Hepatocyte (in vitro differentiated cells): ENCODE data around the gene CD55. TPM values are rescaled to one million over a fixed set of nuclear protein-coding genes. Genes with fewer than 3 reads are reported as not detected.

Experiments used
- DNase-seq: peaks from one replicate; pipeline ENCODE4 v3.0.0-alpha.2; 2016; ENCODE audit warnings: low spot score
- H2AFZ ChIP-seq: fragments of 200-600 bp; sonication (generic); 2 replicates; pipeline ENCODE4 v1.6.0; 2016; ENCODE audit warnings: antibody characterized with exemption, mild to moderate bottlenecking
- H3K27ac ChIP-seq: fragments of 200-600 bp; sonication (generic); 2 replicates; pipeline ENCODE4 v1.5.1; 2016; ENCODE audit warnings: mild to moderate bottlenecking
- H3K27me3 ChIP-seq: fragments of 200-600 bp; sonication (generic); 2 replicates; pipeline ENCODE4 v1.6.1; 2016
- H3K36me3 ChIP-seq: fragments of 200-600 bp; sonication (generic); replicated peaks from 2 replicates; pipeline ENCODE4 v1.5.1; 2016; ENCODE audit warnings: low read depth; ENCODE audit not compliant: insufficient read depth
- H3K4me1 ChIP-seq: fragments of 200-600 bp; sonication (generic); 2 replicates; pipeline ENCODE4 v1.5.1; 2016; ENCODE audit warnings: mild to moderate bottlenecking, moderate library complexity; ENCODE audit not compliant: insufficient read depth
- H3K4me2 ChIP-seq: fragments of 200-600 bp; sonication (generic); 2 replicates; pipeline ENCODE4 v1.6.0; 2016
- H3K4me3 ChIP-seq: fragments of 200-600 bp; sonication (generic); 2 replicates; pipeline ENCODE4 v1.5.1; 2016; ENCODE audit warnings: mild to moderate bottlenecking
- H3K79me2 ChIP-seq: fragments of 200-600 bp; sonication (generic); 2 replicates; pipeline ENCODE4 v1.6.0; 2017; ENCODE audit warnings: mild to moderate bottlenecking
- H3K9me2 ChIP-seq: fragments of 200-600 bp; sonication (generic); replicated peaks from 2 replicates; pipeline ENCODE4 v1.6.0; 2017; ENCODE audit warnings: mild to moderate bottlenecking; ENCODE audit not compliant: insufficient read depth
- H3K9me3 ChIP-seq: fragments of 200-600 bp; sonication (generic); 2 replicates; pipeline ENCODE4 v1.5.1; 2016; ENCODE audit warnings: low read depth, mild to moderate bottlenecking
- H4K20me1 ChIP-seq: fragments of 200-600 bp; sonication (generic); 2 replicates; pipeline ENCODE4 v1.6.0; 2016; ENCODE audit warnings: mild to moderate bottlenecking; ENCODE audit not compliant: insufficient read depth, poor library complexity, severe bottlenecking
- CTCF ChIP-seq: fragments of 200-600 bp; sonication (generic); IDR thresholded peaks from 2 replicates; pipeline ENCODE4 v1.5.1; 2016; ENCODE audit warnings: antibody characterized with exemption, mild to moderate bottlenecking; ENCODE audit not compliant: poor library complexity
- EZH2 ChIP-seq: fragments of 200-600 bp; sonication (generic); IDR thresholded peaks from 2 replicates; pipeline ENCODE4 v1.6.1; 2016; ENCODE audit warnings: antibody characterized with exemption, mild to moderate bottlenecking, borderline replicate concordance
- EZH2phosphoT487 ChIP-seq: fragments of 200-600 bp; sonication (generic); IDR thresholded peaks from one replicate; pipeline ENCODE4 v1.6.1; 2018; ENCODE audit warnings: antibody characterized with exemption, mild to moderate bottlenecking, low read depth, moderate library complexity; ENCODE audit not compliant: unreplicated experiment, severe bottlenecking
- WGBS: methylation state at CpG from one replicate; pipeline ENCODE4 v1.1.6; 2016; ENCODE audit warnings: low lambda C conversion rate; ENCODE audit errors: missing lambda C conversion rate; 5-methylcytosine and 5-hydroxymethylcytosine counted together
- polyA plus RNA-seq: library from polyadenylated mRNA; unstranded; fragments of >200 nt; fragmentation: Nextera tagmentation; extraction: Ambion mirVana; gene quantifications from 2 replicates; pipeline ENCODE4 v1.2.1, GENCODE V29; 2016
- total RNA-seq: library from RNA; depleted of rRNA; stranded (reverse); fragments of >200 nt; gene quantifications from 2 replicates; pipeline ENCODE4 v1.2.3, GENCODE V29; 2014

CD55 gene
- total and polyA plus RNA-seq, 2 experiments from 2014 or later = 41.1 to 57.5 TPM

- no peak overlapping the region for H3K27ac ChIP-seq
- H3K9me3 ChIP-seq = peaks cover 1% of the 10 kb centered on the region
- no peak for DNase-seq
- peaks cover under 1% of the 10 kb centered on the region for H3K79me2 ChIP-seq
- H3K27me3 ChIP-seq = no peaks in the 10 kb centered on the region
- H2AFZ ChIP-seq = no peak overlapping the region
- no peaks in the 10 kb centered on the region for H3K36me3 ChIP-seq
- H3K4me2 ChIP-seq = no peak overlapping the region
- no peak for TF ChIP-seq EZH2phosphoT487
- TF ChIP-seq EZH2 = no peak
- no peak for TF ChIP-seq CTCF
- H3K4me3 ChIP-seq = no peak overlapping the region
- no peaks in the 10 kb centered on the region for H4K20me1 ChIP-seq
- no peaks in the 10 kb centered on the region for H3K9me2 ChIP-seq
- H3K4me1 ChIP-seq = no peaks in the 10 kb centered on the region
Observed at GRCh38 chr1:207343675-207344074, 22.2 kb downstream of the CD55 start.

GRCh38 chr1:207344221-207344620 is 22.7 kb downstream of the CD55 start:
- 96% methylated on average over 2 of the region's 2 CpGs for WGBS
- no peak overlapping the region for H3K27ac ChIP-seq
- H3K36me3 ChIP-seq = no peaks in the 10 kb centered on the region
- H3K79me2 ChIP-seq = peaks cover 3% of the 10 kb centered on the region
- H2AFZ ChIP-seq = no peak overlapping the region
- H4K20me1 ChIP-seq = no peaks in the 10 kb centered on the region
- no peaks in the 10 kb centered on the region for H3K4me1 ChIP-seq
- no peak overlapping the region for H3K4me3 ChIP-seq
- TF ChIP-seq CTCF = no peak
- TF ChIP-seq EZH2phosphoT487 = no peak
- TF ChIP-seq EZH2 = no peak
- no peaks in the 10 kb centered on the region for H3K27me3 ChIP-seq
- no peaks in the 10 kb centered on the region for H3K9me2 ChIP-seq
- H3K9me3 ChIP-seq = peaks cover 6% of the 10 kb centered on the region
- H3K4me2 ChIP-seq = no peak overlapping the region
- DNase-seq = no peak

GRCh38 chr1:207345644-207346477 is 24.4 kb downstream of the CD55 start:
- Histone ChIP-seq H3K27me3 (no peaks in the 10 kb centered on the region), H3K9me2 (no peaks in the 10 kb centered on the region), H2AFZ (no peak overlapping the region), H3K9me3 (peaks cover 6% of the 10 kb centered on the region), H3K4me3 (no peak overlapping the region), H3K4me2 (no peak overlapping the region), H3K4me1 (no peaks in the 10 kb centered on the region), H4K20me1 (no peaks in the 10 kb centered on the region), H3K36me3 (no peaks in the 10 kb centered on the region), H3K79me2 (peaks cover 3% of the 10 kb centered on the region), H3K27ac (no peak overlapping the region)
- TF ChIP-seq CTCF = no peak
- no peak for TF ChIP-seq EZH2phosphoT487
- TF ChIP-seq EZH2 = no peak
- 83% methylated on average over 7 of the region's 7 CpGs for WGBS
- no peak for DNase-seq
